Measurements from ENCODE around the gene PCBP4.

GRCh38 chr3:51960386-51960785 is 6.9 kb downstream of the PCBP4 start:
- TF ChIP-seq CTCF (IDR thresholded peaks at IDR 0.05 in 4 of 5, conservative IDR thresholded peaks at IDR 0.05 in 1 of 5) (no peak), POLR2A (IDR thresholded peaks at IDR 0.05) (no peak)

All from gastrocnemius medialis (tissue), 4 donors.